ENCODE results near the gene RYR1. TPM values are rescaled to one million over a fixed set of nuclear protein-coding genes. Genes with fewer than 3 reads are reported as not detected.

Gene RYR1
- total and polyA plus RNA-seq, 2 of the 8 experiments (the other 6 are each of a cell fraction or from before 2014, with no cell fraction given), result 5.8 to 11.8 TPM

GRCh38 chr19:38457690-38458405, 24.4 kb downstream of the RYR1 start (continued):
- TF ChIP-seq RNF2 (IDR thresholded peaks at IDR 0.05; ENCODE audit: borderline replicate concordance, low read depth, low read length, missing control alignments, poor library complexity, severe bottlenecking) (no peak), CHD1 (IDR thresholded peaks at IDR 0.05; ENCODE audit: low read depth, low read length) (no peak), NRF1 (IDR thresholded peaks at IDR 0.05; ENCODE audit: low read depth, low read length) (no peak), KDM4A (IDR thresholded peaks at IDR 0.05; ENCODE audit: low read depth, low read length, severe bottlenecking) (no peak)
